K562 treated with DMSO at 1 percent for 24 hours (cell line): ENCODE results near the gene CNN3. TPM values are rescaled to one million over a fixed set of nuclear protein-coding genes. Genes with fewer than 3 reads are reported as not detected.

ENCODE experiments used
- total RNA-seq: library from RNA; unstranded; fragments of 300-600 nt; gene quantifications from 2 replicates; pipeline ENCODE4 v1.2.3, GENCODE V29; 2022; ENCODE audit warnings: low read depth; ENCODE audit not compliant: insufficient read depth

Gene CNN3
- not detected in 2 replicates for total RNA-seq

DNA sequence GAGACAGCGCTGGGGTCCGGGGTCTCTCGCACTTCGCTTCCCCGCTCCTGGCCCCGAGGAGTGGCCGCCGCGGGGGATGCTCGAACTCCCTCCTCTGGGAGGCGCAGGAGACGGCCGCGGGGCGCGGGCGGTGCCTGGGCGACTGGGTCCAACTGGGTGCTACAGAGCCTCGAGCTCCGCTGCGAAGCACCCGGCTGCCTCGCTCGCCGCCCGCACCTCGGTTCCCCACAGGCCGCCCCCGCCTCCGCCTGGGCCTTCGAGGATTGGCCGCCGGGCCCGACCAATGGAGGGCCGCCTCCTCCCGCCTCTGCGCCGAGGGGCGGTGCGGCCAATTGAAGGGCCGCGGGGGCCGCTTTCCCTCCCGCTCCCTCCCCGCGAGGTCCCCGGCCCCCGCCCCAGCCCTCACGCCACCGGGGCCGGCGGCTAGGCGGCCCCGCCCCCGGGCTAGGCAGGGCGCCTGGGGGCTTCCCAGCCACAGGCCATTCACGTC lies at the start of gene CNN3:
TSS of gene CNN3 (minus strand) at position 196 of the 490 bp plus-strand sequence. CDS start 216 bp downstream, outside the sequence.

Other genes with a start within 250 kb of the CNN3 start
- gene SLC44A3, start 106.8 kb downstream of the CNN3 start, total RNA-seq, result not detected in 2 replicates
- gene ALG14, start 145.8 kb upstream of the CNN3 start, total RNA-seq, result 1.00 and 2.0 TPM in 2 replicates
- 4.6 and 6.0 TPM in 2 replicates for gene TLCD4, start 190.2 kb upstream of the CNN3 start, total RNA-seq